ENCODE results near the gene C4orf50.

C4orf50 gene

DNA sequence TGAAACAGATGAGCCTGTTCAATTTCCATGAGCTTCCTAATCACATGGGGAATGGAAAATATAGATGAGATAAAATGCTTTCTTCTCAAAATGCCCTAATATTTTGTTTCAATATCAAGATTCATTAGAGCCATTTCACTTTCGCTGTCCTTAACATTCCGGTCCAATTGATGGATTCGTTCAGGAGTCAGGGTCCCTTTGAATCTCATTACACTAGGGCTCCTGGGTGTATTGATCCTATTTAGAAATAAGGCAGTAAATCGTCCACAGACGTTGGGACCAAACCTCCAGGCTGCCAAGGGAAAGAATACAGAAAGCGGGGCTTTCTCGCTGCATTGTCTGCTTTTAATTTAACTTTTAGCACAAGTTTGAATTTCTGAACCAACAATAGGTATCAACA, 104.8 kb downstream of the C4orf50 start:
- no peak for DNase-seq

DNA sequence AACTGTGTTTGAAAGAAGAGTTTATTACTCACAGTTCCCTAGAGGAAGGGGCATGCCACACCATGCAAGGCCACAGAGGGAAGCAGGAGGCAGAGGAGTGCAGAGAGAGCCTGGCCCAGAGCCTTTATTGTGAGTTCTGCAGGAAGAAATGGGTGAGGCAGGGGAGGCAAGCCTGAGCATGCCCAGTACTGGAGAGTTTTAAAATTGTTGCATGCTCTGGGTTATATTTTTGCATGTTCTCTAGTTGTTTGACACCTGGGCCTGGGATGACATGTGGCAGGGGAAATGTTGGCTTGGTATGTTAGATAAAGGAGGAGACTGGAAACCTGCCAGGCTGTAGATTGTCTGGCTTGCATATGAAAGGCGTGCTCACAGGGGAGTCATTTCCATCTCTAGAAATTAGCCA, 105.6 kb downstream of the C4orf50 start:
- no peak for DNase-seq

DNA sequence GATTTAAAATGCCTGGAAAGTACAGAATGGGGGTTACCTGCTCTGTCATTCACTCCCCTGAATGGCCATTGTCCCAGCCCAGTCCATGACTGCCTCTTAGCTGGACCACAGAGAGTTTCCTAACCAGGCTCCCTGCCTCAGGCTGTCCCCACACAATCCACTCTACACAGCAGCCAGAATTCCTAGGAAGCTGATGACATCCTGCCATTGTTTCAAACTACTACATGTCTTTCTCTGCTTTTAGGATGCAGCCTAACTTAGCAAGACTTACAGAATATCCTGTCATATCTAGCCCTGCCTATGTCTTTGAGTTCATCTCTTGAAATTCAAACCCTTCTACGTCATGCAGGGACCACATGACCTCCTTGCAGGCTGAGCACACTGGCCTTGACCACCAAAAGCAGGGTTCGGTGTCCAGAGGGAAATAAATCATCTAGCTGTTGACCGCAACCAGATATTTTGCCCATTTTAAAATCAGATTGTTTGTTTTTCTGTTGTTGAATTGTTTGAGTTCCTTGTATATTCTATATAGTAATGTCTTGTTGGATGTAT, 109.3 kb downstream of the C4orf50 start:
- no peak for DNase-seq

DNA sequence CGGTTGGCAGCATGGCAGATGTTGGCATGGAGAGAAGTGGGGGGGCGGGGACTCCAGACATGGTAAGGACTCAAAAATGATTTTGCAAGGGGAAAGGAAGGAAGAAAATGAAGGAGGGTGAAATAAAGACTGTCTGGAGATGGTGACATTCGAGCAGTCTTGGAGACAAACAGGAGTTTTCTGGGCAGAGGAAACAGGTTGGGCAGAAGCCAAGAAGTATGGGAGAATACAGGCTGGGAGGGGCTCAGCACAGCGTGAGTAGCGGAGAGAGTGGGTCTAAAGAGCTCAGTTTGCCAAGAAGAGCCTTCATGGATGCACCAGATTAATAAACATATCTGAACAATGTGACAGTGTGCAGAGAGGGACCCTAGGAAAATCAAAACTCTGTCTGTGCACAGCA, 112.0 kb downstream of the C4orf50 start:
- no peak for DNase-seq

DNA sequence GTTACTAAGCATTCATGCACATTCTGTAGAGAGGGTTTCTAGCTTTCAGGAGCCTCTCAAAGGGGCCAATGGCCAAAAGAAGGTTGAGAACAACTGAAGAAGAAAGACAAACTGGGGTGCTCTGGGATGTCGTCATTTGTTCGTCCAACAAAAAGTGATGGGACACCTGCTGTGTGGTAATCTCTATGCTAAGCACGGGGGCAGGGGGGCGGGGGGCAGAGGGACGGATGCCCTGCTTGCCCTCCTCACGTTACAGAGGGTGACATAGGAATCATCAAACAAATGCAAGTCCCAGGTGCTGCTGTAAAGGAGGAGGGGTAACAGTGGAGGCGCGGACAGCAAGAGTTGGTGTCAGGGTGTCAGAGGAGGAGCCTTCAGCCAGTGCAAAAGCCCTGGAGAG, 112.5 kb downstream of the C4orf50 start:
- no peak for DNase-seq

DNA sequence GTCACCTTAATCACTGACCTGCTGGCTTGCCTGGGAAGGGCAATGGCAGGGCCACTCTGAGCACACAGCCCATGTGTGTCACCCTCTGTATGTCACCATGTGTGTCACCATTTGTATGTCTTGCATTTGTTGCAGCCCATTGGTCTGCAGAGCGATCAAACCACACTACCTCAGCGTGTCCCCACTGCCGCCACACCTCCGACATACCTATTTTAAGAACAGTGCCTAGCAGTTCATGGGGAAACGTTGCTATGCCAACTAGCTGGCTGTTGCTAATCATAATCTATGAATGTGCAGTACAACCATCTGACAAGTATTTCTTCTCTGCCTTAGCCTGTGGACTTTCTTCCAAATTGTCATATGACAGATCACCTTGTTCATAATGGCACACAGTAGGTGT, 117.4 kb downstream of the C4orf50 start:
- DNase-seq: no peak

DNA sequence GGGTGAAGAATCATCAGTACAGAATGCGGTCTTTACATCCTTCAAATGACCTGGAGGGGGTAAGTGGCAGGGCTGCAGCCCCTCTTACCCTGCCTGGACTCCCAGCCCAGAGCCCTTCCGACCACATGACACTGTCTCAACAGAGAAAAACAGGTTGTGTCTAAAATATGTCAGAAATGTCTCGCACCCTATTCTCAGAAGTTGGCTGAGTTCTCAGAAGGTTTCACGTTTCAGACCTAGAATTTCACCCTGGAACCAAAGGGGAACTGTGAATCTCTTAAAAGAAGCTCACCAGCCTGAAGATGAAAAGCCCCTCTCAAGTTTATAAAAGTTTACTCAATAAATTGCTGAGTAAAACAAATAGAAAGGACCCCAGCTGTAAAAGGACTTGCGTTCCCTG, 118.3 kb downstream of the C4orf50 start:
- DNase-seq: no peak

DNA sequence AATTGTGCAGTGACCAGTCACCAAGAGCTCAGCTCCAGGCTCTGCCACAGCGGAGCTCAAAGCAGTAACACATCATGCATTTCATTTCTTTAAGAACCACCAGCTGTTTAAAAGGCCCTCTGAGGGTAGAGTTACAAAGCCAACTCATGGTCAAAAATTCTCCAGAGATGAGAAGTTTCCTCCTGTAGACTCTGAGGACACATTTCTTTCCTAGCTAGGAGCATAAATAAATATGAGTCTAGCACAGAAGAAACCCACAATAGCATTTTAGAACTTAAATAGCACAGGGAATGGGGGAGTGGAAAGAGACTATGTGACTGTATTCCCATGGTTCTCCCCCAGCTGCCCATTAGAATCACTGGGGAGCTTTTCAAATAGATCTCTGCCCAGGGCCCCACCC, 118.8 kb downstream of the C4orf50 start:
- no peak for DNase-seq

DNA sequence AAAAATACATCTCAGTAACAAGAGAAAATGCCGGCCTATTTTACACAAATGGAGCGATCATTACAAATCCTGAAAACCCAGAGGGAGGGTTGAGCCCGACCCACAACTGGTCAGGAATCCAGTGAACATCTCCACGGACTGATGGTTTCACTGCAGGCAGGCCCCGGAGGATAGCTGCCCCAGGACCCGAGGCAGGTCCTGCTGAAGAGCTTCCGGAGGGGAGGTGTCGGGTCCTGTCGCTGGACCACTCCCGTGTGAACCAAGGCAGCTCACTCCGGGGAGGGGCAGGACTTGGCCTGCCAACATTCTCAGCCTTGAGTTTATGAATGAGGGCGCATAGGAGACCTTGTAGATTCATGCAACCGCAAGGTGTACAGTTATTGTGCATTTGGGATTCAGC, 120.6 kb downstream of the C4orf50 start:
- DNase-seq: no peak

DNA sequence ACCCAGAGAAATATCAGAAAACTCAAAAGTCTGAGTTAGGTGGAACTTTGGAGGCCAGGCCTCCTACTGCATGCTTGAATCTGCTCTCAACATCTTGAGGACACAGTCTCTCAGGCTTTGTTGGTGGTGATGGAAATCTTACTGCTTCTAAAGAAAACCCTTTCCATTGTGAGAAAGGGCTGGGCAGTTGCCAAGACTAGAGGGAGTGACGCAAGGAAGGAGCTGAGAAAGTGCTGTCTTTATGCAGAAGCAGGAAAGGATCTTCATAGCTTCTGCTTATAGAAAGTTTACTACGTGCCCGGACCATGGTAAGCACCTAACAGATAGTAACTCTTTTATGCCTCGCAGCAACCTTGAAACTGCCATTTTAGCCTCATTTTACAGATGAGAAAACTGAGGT, 122.9 kb downstream of the C4orf50 start:
- no peak for DNase-seq

DNA sequence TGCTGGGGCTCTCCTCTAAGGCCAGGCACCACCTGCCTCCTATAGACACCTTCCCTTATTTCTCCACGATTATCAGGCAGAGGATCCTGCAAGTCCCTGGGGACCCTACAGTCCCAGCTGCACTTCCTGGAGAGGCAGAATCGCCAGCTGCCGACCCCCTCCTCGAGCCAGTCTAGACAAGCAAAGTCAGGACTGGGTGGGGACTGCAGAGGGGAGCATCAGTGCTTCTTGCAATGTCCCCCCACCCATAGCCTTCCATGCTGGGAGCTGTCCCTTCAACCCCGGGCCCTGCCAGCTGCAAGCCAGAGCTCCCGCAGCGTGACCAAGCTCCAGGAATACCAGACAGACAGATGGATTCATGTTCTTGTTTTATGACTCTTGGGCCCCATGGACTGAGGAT, 124.0 kb downstream of the C4orf50 start:
- DNase-seq: no peak

DNA sequence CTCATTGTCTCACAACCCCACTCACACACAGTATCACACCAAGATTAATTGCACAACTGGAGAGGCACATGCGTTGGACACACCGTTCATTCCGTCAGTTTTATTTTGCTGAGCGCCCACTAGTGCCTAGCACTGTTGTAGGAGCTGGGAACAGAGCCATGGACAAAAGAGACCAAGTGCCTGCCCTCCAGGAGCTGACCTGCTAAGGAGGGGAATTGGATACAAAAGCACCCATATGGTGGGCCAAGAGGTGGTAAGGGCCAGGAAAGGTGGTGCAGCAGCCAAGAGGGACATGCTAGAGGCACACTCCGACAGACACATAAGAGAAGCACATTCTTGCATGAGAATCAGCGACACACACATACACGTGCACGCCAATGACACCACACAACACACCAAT, 124.6 kb downstream of the C4orf50 start:
- DNase-seq: no peak

DNA sequence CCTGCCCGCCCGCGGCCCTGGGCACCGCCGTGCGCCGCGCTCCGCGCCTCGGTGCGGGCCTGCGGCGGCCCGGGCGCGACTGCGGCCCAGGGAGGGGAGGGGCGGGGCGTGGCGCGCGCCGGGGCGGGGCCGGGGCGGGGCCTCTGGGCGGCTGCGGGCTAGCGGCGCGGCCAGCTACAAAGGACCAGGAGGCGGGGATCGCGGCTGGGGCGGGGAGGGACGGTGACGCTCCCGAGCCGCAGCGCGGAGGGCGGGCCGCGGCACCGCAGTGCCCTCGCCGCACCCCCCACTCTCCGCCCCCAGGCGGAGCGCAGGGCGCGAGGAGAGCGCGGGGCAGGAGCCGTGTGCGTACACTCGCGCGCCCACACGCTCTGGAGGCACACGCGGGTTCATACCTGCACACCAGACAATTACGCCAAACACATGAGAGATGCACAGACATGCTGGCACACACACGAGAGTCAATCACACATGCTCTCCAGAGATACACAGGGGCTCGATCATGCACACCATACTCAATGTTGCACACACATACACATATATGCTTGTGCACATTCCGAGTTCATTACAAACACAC, 125.1 kb downstream of the C4orf50 start, which contains the start of gene CRMP1:
TSS of gene CRMP1 (minus strand) at position 83 of the 577 bp plus-strand sequence. CDS start 117 bp downstream, outside the sequence.
- no peak for DNase-seq

DNA sequence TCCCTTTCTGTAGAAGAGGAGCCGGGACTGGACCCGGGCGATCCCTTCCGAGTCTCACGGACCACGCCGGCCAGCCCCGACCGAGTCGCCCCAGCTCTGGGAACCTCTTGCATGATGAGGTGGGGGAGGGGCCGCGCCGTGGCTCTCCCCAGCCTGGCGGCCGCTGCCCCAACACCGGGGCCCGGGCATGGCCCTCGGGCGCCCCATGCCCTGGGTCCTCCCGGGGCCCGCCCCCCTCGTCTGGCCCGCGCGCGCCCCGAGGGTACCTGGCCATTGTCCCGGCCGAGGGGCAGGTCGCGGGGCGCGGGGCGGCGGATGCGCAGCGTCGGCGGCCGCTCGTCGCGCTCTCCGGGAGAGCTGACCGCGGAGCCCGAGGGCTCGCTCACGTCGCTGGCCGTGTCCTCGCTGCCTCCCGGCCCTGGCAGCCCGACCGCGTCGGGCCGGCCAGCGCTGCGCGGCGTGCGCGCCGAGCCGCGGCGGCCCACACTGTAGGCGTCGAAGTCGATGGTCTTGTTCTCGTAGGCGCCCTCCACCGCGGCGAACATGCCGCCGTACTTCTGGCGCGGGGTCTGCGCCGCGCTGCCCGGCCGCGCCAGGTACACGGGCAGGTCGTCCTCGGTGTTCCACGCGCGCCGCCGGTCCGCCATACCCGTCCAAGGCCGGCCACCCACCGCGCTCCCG, 125.8 kb downstream of the C4orf50 start:
- no peak for DNase-seq

DNA sequence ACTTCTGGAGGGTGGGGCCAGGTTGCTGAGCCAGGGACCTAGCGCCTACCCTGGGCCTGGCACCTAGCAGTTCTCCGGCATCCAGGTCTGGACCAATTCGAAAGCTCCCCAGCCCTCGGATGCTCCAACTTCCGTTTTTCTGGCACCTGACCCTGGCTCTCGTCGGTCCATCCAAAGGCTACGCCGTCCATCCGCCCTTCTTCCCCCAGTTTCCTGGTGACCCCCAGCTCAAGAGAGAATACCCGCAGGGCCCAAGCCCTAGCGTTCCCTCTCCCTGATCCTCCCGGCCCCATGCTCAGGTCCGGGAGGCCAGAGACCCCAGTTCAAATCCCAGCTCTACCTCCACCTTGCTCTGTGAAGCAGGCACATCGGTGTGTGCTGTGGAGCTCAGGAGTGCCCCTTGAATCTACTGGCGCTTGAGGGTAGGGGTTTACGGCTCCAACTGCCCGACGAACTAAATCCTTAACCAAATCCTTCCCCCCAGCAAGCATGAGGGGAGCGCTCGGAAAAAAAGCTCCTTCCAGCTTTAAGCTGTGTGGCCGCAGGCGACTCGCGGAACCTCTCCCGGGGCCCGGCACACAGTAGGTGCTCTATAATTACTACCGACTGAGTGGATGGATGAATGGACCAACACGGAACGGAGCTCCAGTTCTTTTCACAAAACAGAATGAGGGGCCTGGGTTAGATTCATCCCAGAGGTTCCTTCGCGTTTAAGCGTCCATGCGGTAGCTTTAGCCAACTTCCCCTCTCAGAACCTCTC, 126.5 kb downstream of the C4orf50 start:
- DNase-seq: no peak

DNA sequence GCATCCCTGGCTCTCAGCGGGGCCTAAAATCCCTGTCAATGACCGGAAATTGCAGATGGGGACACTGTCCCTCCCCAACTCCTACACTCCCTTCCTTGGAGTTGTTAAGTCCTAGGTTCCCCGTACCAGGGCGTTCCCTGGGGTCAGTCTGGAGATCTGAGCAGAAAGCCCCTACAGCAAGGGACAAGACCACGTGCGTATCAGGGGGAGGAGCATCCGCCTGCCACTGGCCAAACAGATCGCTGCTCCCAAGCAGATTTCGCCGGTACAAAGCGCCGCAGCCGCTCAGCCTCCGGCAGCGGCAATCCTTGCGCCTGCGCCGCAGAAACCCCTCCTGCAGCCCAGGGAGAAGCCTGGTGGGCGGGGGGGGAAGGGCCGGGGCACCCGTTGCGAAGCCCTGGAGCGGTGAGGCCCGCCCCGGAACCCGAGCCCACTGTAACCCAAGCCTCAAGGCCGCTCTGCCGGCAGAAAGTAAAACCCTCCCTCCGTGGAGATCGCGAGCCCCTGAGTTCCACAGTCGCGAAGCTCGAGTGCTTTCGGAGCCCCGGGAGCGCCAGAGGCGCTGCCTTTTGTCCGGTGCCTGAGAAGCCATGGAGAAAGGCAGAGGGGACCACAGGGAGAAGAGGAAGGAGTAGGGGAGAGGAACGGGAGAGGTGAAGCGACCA, 128.0 kb downstream of the C4orf50 start:
- DNase-seq: no peak

DNA sequence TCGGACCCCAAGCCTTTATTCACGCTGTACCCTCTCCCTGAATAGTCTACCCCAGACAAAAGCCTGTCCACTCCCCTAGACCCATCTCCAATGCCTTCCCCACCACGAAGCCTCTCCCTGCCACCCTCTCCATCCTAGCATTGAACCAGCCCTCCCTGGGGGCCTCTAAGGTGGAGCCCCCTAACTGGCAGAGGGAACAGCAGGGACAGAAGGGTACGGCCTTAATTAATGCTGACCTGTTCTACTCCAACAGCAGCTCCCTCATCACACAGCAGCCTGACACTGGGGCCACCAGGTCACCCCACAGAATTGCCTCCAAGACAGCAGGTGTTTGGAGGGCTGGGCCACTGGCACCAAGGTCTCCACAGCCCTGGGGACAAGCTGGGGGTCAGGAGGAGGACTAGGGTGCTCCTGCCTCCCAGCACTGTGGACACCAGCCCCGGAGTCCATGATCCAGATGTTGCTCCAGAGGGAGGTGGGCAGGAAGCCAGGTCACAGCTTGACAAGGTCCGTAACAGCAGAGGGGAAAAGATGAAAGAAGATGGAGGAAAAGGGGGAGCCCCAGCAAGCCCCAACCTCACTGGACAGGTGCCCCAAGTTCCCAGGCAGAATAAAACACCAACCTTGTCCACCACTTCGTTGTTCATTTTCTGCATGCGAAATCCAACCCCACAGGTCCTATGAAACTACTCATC, 129.1 kb downstream of the C4orf50 start:
- DNase-seq: no peak

DNA sequence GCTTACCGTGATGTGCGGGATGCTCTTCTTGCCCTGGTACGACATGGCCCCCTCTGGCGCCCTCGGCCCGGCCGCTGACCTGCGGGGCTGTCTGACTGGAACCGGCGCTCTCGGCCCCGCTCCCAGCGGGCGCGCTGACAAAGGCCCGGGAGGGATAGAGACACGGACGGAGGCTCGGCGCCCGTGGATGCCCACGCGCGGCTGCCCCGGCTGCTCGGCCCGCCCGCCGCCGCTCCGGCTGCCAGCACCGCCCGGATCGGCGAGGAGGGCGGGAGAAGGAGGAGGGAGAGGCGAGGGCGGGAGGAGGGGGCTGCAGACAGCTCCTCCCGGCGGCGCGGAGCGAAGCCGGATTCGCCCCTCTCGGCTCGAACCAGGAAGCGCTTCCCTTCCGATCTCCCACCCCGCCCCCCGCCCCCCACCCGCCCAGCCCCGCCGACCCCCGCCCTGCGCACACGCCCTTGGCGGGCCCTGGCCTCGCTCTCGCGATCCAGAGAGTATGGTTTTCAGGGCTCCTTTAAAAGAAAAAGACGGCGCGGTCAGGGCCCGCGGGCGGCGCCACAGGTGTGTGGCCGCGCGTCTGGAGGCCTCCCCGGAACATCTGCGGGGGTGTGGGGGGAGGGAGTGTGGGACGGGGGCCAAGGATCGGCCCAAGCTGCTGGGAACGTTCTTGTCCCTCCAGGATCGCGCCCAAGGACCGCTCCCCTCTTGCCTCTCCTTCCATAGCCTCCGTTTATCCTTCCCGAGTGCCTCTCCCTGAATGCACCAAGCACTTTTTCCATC, 129.8 kb downstream of the C4orf50 start:
- no peak for DNase-seq

DNA sequence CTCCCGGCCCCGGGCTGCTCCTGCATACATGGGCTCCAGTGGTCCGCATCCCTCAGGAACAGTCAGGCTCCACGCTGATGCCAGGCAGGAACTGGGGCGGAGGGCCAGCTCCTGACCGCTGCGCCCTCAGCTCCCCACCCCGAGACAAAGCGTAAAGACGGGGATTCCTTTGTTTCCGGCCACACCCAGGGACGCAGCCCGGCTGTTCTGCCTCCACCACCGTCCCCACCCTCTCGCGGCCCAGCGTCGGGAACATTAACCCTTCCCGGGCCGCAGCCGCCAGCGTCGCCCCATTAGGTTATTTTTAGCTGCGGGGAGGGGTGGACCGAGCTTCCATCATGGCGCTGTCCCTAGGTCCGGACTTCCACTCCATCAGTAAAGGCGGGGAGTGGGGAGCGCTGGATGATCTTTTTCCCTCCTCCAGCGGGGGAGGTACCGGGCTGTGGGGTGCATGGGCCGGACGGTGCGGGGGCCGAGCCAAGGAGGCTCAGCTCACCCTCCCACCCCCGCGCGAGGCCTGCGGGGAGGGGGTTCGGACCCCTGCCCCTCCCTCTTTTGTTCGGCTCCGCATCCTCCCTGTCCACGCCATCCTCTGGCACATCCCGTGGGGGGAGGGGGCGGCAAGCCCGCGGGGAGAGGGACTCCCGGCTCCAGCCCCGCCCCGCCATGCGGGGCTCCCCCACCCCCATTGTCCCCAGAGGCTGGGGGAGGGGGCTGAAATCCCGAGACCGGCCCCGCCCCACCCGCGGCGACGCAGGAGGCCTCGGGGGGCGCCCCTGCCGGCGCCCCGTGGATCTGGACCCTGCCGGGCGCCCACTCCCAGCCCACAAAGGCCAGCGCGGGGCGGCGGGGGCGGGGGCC, 130.6 kb downstream of the C4orf50 start:
- no peak for DNase-seq

DNA sequence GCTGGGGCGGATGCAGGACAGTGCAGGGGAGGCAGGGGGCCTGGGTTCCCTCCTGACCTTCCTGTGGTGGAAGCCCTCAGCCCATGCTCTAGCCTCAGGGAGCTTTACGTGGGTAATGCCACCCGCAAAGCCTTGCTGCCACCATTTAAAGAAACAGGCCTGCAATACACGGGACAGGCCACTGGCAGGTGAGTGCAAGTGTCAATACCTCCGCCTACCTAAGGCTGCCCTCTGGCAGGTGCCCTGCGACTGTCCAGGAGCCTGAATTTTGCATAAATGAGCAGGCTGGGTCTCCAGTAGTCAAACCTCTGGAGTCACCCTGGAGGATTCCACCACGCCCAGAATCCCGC, 131.2 kb downstream of the C4orf50 start:
- no peak for DNase-seq

DNA sequence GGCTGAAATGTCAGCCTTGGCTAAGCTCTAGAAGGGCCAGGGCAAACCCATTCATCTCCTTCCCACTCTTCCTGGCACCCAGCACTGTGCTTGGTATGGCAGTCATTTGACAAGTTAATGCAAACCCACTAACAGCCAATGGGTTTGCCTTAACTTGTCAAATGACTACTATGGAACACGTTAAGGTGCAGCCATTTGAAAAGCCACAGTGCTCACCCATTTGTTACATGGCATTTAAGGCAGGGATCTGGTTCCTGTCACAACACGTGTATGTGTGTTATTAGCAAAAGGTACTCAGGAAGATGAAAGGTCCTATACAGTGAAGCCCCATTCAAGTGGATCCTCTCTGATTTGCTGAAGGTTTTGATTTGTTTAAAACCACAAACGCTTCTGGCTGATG, 132.5 kb downstream of the C4orf50 start:
- DNase-seq: no peak
